HepG2 (cell line): ENCODE results near the gene EDC3. TPM values are rescaled to one million over a fixed set of nuclear protein-coding genes. Genes with fewer than 3 reads are reported as not detected.

Experiments
- ASH2L ChIP-seq: fragments of 300-600, 200-600 bp; sonication (generic); IDR thresholded peaks from 2 replicates; pipeline ENCODE4 v1.7.0; 2017; ENCODE audit warnings: low read depth, mild to moderate bottlenecking, moderate library complexity, mixed read lengths, low read length; ENCODE audit not compliant: insufficient read length
- CAMTA2 ChIP-seq: sonication (generic); formaldehyde crosslinking; IDR thresholded peaks from 2 replicates; pipeline ENCODE4 v1.4.0; 2020; ENCODE audit warnings: mild to moderate bottlenecking, missing genetic modification reagents, borderline replicate concordance
- CCAR2 ChIP-seq: fragments of 200-400 bp; formaldehyde crosslinking; optimal IDR thresholded peaks from 2 replicates; pipeline ENCODE3; 2018; ENCODE audit warnings: low read depth, mild to moderate bottlenecking, low read length, moderate library complexity
- EZH2 ChIP-seq: conservative IDR thresholded peaks from 2 replicates; pipeline ENCODE4 v1.6.1; 2012; ENCODE audit warnings: mild to moderate bottlenecking, low read depth, low read length, moderate library complexity
- FLYWCH1 ChIP-seq: sonication (generic); formaldehyde crosslinking; IDR thresholded peaks from 2 replicates; pipeline ENCODE4 v1.8.1; 2023; ENCODE audit warnings: mild to moderate bottlenecking, missing genetic modification reagents
- FOXK2 ChIP-seq: fragments of 450-650 bp; IDR thresholded peaks from 2 replicates; pipeline ENCODE4 v1.6.1; 2016
- HDAC1 ChIP-seq: sonication (generic); formaldehyde crosslinking; IDR thresholded peaks from 2 replicates; pipeline ENCODE4 v1.5.1; 2020; ENCODE audit warnings: mild to moderate bottlenecking, missing genetic modification reagents
- IKZF1 ChIP-seq: fragments of 450-650 bp; IDR thresholded peaks from 2 replicates; pipeline ENCODE4 v1.7.1; 2016
- JUNB ChIP-seq: sonication (generic); formaldehyde crosslinking; IDR thresholded peaks from 2 replicates; pipeline ENCODE4 v1.8.0; 2022; ENCODE audit warnings: missing genetic modification reagents, mild to moderate bottlenecking, borderline replicate concordance
- KDM2A ChIP-seq: sonication (generic); formaldehyde crosslinking; IDR thresholded peaks from 2 replicates; pipeline ENCODE4 v1.4.0; 2020; ENCODE audit warnings: low read depth, missing genetic modification reagents, borderline replicate concordance
- MED1 ChIP-seq: sonication (generic); formaldehyde crosslinking; IDR thresholded peaks from 2 replicates; pipeline ENCODE4 v1.4.0; 2020; ENCODE audit warnings: missing genetic modification reagents
- NFE2L2 ChIP-seq: fragments of 150-350 bp; IDR thresholded peaks from 2 replicates; pipeline ENCODE4 v1.6.1; 2014; ENCODE audit warnings: low read length
- RARG ChIP-seq: sonication (generic); formaldehyde crosslinking; IDR thresholded peaks from 2 replicates; pipeline ENCODE4 v1.4.0; 2020; ENCODE audit warnings: low read depth, mild to moderate bottlenecking, missing genetic modification reagents
- RCOR2 ChIP-seq: IDR thresholded peaks from 2 replicates; pipeline ENCODE4 v1.6.1; 2016; ENCODE audit warnings: missing biosample characterization, missing genetic modification reagents
- TBP ChIP-seq: sonication (generic); formaldehyde crosslinking; IDR thresholded peaks from 2 replicates; pipeline ENCODE4 v1.5.0; 2020; ENCODE audit warnings: missing genetic modification reagents
- TBX3 ChIP-seq: fragments of 450-650 bp; IDR thresholded peaks from 2 replicates; pipeline ENCODE4 v1.6.1; 2017; ENCODE audit warnings: antibody characterized with exemption, mild to moderate bottlenecking, inconsistent platforms, borderline replicate concordance
- THYN1 ChIP-seq: sonication (generic); formaldehyde crosslinking; IDR thresholded peaks from 2 replicates; pipeline ENCODE4 v1.8.1; 2023; ENCODE audit warnings: low read depth, mild to moderate bottlenecking, moderate library complexity, missing genetic modification reagents, borderline replicate concordance
- ZFYVE20 ChIP-seq: sonication (generic); formaldehyde crosslinking; IDR thresholded peaks from 2 replicates; pipeline ENCODE4 v1.8.0; 2023; ENCODE audit warnings: low read depth, mild to moderate bottlenecking, moderate library complexity, missing genetic modification reagents, borderline replicate concordance
- ZMYM2 ChIP-seq: sonication (generic); formaldehyde crosslinking; IDR thresholded peaks from 2 replicates; pipeline ENCODE4 v1.8.0; 2022; ENCODE audit warnings: mild to moderate bottlenecking, missing genetic modification reagents
- ZNF432 ChIP-seq: sonication (generic); formaldehyde crosslinking; IDR thresholded peaks from 2 replicates; pipeline ENCODE4 v1.5.0; 2020; ENCODE audit warnings: missing genetic modification reagents, mild to moderate bottlenecking, borderline replicate concordance
- ZNF484 ChIP-seq: sonication (generic); formaldehyde crosslinking; IDR thresholded peaks from 2 replicates; pipeline ENCODE4 v1.5.1; 2020; ENCODE audit warnings: mild to moderate bottlenecking, low read depth, missing genetic modification reagents, borderline replicate concordance
- ZNF891 ChIP-seq: sonication (generic); formaldehyde crosslinking; IDR thresholded peaks from 2 replicates; pipeline ENCODE4 v1.5.0; 2020; ENCODE audit warnings: mild to moderate bottlenecking, missing genetic modification reagents
- polyA plus RNA-seq, 8 experiments: library from polyadenylated mRNA; depleted of rRNA in 3 of 8; stranded (reverse) in 7 of 8; unstranded in 1 of 8; fragments of >200 nt; fragmentation: Illumina TruSeq in 4 of 8; extraction: Trizol in 4 of 8; gene quantifications; 2 replicates each; pipeline versions ENCODE4 v1.2.1 to v1.2.3, GENCODE V29; 2011 to 2016; ENCODE audit warnings: low read depth in 4 of 8, missing spikeins in 1 of 8, mixed read lengths in 1 of 8; ENCODE audit not compliant: insufficient read depth in 1 of 8
- total RNA-seq, 5 experiments: library from RNA; depleted of rRNA; stranded (reverse); fragments of >200 nt; fragmentation: Illumina TruSeq; extraction: Trizol; gene quantifications; 2 replicates each; pipeline ENCODE4 v1.2.3, GENCODE V29; 2016; ENCODE audit warnings: low read depth in 1 of 5
- TF ChIP-seq, protein P1 (sequence below): sonication (generic); formaldehyde crosslinking; IDR thresholded peaks from 2 replicates; pipeline ENCODE4 v1.5.0; 2020; ENCODE audit warnings: missing genetic modification reagents
- TF ChIP-seq, protein P2 (sequence below): IDR thresholded peaks from 2 replicates; pipeline ENCODE4 v1.6.1; 2016; ENCODE audit warnings: control low read depth
- TF ChIP-seq, protein P3 (sequence below): sonication (generic); formaldehyde crosslinking; IDR thresholded peaks from 2 replicates; pipeline ENCODE4 v1.9.0; 2021; ENCODE audit warnings: missing genetic modification reagents, borderline replicate concordance
- TF ChIP-seq, protein P4 (sequence below): sonication (generic); formaldehyde crosslinking; IDR thresholded peaks from 2 replicates; pipeline ENCODE4 v1.8.1; 2023; ENCODE audit warnings: mild to moderate bottlenecking, missing genetic modification reagents, borderline replicate concordance

The EDC3 gene
- total and polyA plus RNA-seq, 2 of the 13 experiments (the other 11 are each of a cell fraction or from before 2014, with no cell fraction given), result 17.4 to 32.0 TPM

DNA sequence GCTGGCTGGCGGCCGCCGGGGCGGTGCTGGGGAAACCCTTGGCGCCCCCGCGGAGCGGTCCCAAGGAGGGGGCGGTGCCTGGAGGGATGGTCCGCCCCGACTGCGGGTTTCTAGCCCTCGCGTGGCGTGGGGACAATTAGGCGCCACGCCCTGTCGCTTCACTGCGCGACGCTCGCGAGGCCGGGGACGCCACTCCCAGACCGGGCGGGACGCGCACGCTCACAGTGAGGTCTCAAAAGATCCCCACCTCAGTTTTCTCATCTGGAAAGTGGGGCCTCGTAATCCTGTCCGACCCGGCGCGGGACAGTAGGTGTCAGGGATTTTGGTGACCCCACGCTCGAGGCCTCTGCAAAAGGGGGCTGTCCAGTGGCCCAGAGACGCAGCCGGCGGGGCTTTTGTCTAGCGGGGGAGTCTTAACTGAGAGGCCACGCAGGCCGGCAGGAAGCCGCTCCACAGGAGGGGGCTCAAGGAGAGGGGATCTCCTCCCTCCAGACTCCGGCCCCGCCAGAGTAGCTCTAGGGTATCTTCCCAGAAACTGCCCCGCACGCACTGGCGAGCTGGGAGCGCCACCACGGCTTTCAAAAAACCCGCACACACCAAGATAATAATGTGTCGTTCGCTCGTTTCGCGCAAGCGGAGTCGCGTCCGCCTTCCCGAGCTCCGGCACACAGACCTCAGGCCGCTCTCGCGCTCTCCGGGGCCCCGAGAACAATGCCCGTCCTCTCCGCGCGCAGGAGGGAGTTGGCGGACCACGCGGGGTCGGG is 80.9 kb downstream of the EDC3 start (continued):
- TF ChIP-seq ZNF484 (CRISPR knock-in tag), result no peak
- TF ChIP-seq RCOR2 (CRISPR knock-in tag), result peak; percentile 85
- no peak for TF ChIP-seq FOXK2
- no peak for TF ChIP-seq RARG (CRISPR knock-in tag)
- TF ChIP-seq ASH2L, result no peak
- no peak for TF ChIP-seq KDM2A (CRISPR knock-in tag)
- TF ChIP-seq NFE2L2, result no peak
- no peak for TF ChIP-seq FLYWCH1 (CRISPR knock-in tag)
- TF ChIP-seq TBX3, result no peak
- TF ChIP-seq ZFYVE20 (CRISPR knock-in tag), result no peak
- 0 out of 2 replicates have a peak, but pooled peaks have one; percentile 0 for TF ChIP-seq ZNF432 (CRISPR knock-in tag)
- TF ChIP-seq, protein P1, sequence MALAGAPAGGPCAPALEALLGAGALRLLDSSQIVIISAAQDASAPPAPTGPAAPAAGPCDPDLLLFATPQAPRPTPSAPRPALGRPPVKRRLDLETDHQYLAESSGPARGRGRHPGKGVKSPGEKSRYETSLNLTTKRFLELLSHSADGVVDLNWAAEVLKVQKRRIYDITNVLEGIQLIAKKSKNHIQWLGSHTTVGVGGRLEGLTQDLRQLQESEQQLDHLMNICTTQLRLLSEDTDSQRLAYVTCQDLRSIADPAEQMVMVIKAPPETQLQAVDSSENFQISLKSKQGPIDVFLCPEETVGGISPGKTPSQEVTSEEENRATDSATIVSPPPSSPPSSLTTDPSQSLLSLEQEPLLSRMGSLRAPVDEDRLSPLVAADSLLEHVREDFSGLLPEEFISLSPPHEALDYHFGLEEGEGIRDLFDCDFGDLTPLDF (CRISPR knock-in tag), result no peak
- no peak for TF ChIP-seq HDAC1 (CRISPR knock-in tag)
- TF ChIP-seq ZMYM2 (CRISPR knock-in tag), result peak; percentile 84; the same call in 1 of the 2 replicates
- TF ChIP-seq, protein P2, sequence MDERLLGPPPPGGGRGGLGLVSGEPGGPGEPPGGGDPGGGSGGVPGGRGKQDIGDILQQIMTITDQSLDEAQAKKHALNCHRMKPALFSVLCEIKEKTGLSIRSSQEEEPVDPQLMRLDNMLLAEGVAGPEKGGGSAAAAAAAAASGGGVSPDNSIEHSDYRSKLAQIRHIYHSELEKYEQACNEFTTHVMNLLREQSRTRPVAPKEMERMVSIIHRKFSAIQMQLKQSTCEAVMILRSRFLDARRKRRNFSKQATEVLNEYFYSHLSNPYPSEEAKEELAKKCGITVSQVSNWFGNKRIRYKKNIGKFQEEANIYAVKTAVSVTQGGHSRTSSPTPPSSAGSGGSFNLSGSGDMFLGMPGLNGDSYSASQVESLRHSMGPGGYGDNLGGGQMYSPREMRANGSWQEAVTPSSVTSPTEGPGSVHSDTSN (CRISPR knock-in tag), result no peak
- TF ChIP-seq THYN1, result no peak
- no peak for TF ChIP-seq JUNB
- no peak for TF ChIP-seq MED1 (CRISPR knock-in tag)
- TF ChIP-seq ZNF891, result no peak
- TF ChIP-seq, protein P3, sequence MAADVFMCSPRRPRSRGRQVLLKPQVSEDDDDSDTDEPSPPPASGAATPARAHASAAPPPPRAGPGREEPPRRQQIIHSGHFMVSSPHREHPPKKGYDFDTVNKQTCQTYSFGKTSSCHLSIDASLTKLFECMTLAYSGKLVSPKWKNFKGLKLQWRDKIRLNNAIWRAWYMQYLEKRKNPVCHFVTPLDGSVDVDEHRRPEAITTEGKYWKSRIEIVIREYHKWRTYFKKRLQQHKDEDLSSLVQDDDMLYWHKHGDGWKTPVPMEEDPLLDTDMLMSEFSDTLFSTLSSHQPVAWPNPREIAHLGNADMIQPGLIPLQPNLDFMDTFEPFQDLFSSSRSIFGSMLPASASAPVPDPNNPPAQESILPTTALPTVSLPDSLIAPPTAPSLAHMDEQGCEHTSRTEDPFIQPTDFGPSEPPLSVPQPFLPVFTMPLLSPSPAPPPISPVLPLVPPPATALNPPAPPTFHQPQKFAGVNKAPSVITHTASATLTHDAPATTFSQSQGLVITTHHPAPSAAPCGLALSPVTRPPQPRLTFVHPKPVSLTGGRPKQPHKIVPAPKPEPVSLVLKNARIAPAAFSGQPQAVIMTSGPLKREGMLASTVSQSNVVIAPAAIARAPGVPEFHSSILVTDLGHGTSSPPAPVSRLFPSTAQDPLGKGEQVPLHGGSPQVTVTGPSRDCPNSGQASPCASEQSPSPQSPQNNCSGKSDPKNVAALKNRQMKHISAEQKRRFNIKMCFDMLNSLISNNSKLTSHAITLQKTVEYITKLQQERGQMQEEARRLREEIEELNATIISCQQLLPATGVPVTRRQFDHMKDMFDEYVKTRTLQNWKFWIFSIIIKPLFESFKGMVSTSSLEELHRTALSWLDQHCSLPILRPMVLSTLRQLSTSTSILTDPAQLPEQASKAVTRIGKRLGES (CRISPR knock-in tag), result no peak
- no peak for TF ChIP-seq TBP (CRISPR knock-in tag)
- TF ChIP-seq EZH2, result no peak
- no peak for TF ChIP-seq CAMTA2 (CRISPR knock-in tag)
- no peak for TF ChIP-seq CCAR2
- TF ChIP-seq IKZF1, result no peak
- TF ChIP-seq, protein P4, sequence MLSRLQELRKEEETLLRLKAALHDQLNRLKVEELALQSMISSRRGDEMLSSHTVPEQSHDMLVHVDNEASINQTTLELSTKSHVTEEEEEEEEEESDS (CRISPR knock-in tag), result no peak
